ENCODE results near the gene CAMK2A.

DNA sequence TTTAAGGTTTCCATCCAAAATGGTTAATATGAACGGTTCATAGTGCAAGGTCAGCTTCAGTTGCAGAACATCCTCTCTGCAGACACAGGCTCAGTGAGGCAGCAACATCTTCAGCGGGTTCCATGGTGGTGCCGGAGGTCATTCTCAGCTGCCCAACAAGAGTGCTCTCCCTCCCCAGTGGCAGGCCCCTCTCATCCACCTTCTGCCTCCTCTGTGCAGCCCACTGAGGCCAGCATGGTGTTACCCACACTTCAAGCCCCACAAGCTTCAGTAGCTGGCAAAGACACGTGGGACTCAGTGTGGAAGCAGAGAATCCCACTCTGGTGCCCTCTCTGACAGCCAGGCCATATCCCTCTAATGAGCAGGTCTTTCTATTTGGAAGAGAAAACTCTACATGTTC lies 17.2 kb upstream of the CAMK2A start:
- TF ChIP-seq, protein P1, sequence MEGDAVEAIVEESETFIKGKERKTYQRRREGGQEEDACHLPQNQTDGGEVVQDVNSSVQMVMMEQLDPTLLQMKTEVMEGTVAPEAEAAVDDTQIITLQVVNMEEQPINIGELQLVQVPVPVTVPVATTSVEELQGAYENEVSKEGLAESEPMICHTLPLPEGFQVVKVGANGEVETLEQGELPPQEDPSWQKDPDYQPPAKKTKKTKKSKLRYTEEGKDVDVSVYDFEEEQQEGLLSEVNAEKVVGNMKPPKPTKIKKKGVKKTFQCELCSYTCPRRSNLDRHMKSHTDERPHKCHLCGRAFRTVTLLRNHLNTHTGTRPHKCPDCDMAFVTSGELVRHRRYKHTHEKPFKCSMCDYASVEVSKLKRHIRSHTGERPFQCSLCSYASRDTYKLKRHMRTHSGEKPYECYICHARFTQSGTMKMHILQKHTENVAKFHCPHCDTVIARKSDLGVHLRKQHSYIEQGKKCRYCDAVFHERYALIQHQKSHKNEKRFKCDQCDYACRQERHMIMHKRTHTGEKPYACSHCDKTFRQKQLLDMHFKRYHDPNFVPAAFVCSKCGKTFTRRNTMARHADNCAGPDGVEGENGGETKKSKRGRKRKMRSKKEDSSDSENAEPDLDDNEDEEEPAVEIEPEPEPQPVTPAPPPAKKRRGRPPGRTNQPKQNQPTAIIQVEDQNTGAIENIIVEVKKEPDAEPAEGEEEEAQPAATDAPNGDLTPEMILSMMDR (IDR thresholded peaks at IDR 0.05 in 8 of 11, conservative IDR thresholded peaks at IDR 0.05 in 3 of 11), result no peak
- no peak for TF ChIP-seq POLR2A (IDR thresholded peaks at IDR 0.05)
- no peak for TF ChIP-seq POLR2AphosphoS5 (IDR thresholded peaks at IDR 0.05)

Data from spleen (tissue), 7 donors.